ENCODE measurements around the gene APH1B.

- TF ChIP-seq CTCF (IDR thresholded peaks at IDR 0.05) (no peak), POLR2A (IDR thresholded peaks at IDR 0.05) (no peak), POLR2AphosphoS5 (IDR thresholded peaks at IDR 0.05; ENCODE audit: insufficient read depth in 1 of 2, low read depth in 1 of 2) (no peak)
Measured at GRCh38 chr15:63264688-63265293, 12.6 kb upstream of the APH1B start.
